HG02870 (cell line): Measurements from ENCODE around the gene CIITA.

ENCODE experiments used
- ATAC-seq: cut with Tn5 transposase; IDR thresholded peaks from one replicate; pipeline ENCODE4 v1.9.1; 2021; ENCODE audit warnings: mild to moderate bottlenecking, moderate library complexity; ENCODE audit not compliant: unreplicated experiment

Gene CIITA

GRCh38 chr16:10879681-10880589 lies 2.9 kb downstream of the CIITA start:
- no peak for ATAC-seq

- no peak for ATAC-seq
Measured at GRCh38 chr16:10880594-10881452, 3.8 kb downstream of the CIITA start.

- no peak for ATAC-seq
Measured at GRCh38 chr16:10881479-10882030, 4.6 kb downstream of the CIITA start.

- ATAC-seq = no peak
Measured at GRCh38 chr16:10883004-10883403, 6.0 kb downstream of the CIITA start.

GRCh38 chr16:10885246-10885645 lies 8.2 kb downstream of the CIITA start:
- ATAC-seq = no peak

GRCh38 chr16:10888320-10888937 lies 11.4 kb downstream of the CIITA start:
- no peak for ATAC-seq

GRCh38 chr16:10889855-10890254 lies 12.9 kb downstream of the CIITA start:
- ATAC-seq = no peak

- no peak for ATAC-seq
Measured at GRCh38 chr16:10892782-10893318, 15.8 kb downstream of the CIITA start.

GRCh38 chr16:10895053-10895946 lies 18.3 kb downstream of the CIITA start:
- no peak for ATAC-seq

- no peak for ATAC-seq
Measured at GRCh38 chr16:10896165-10896564, 19.2 kb downstream of the CIITA start.

- no peak for ATAC-seq
Measured at GRCh38 chr16:10896723-10897122, 19.7 kb downstream of the CIITA start.

GRCh38 chr16:10897134-10897533 lies 20.1 kb downstream of the CIITA start:
- ATAC-seq = peak; percentile 67

- ATAC-seq = no peak
Measured at GRCh38 chr16:10902999-10903398, 26.0 kb downstream of the CIITA start.

- ATAC-seq = no peak
Measured at GRCh38 chr16:10906482-10906881, 29.5 kb downstream of the CIITA start.

- no peak for ATAC-seq
Measured at GRCh38 chr16:10906914-10907756, 30.1 kb downstream of the CIITA start.

- ATAC-seq = no peak
Measured at GRCh38 chr16:10907757-10908045, 30.7 kb downstream of the CIITA start.

GRCh38 chr16:10911267-10911666 lies 34.3 kb downstream of the CIITA start:
- ATAC-seq = no peak

- ATAC-seq = no peak
Measured at GRCh38 chr16:10916534-10916933, 39.5 kb downstream of the CIITA start.
